ENCODE measurements around the gene UBA1.

DNA sequence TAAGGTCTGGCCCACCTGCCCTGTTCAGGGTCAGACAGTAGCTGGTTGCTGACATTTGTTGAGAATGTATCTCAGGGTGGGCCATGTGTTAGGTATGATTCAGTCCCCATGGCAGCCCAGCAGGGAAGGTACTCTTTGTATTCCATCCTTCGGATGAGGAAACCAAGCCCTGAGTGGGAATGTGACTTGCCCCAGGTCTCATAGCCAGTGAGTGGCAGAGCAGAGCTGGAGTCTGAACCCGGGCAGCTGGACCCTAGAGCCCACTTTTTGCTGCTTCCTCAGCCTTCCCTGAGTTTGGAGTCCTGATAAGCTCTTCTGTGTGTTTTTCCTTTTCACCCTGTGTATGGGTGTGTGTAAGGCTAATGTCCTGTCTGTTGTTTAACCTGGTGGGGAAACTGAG is 21.6 kb upstream of the UBA1 start:
- TF ChIP-seq, protein P1, sequence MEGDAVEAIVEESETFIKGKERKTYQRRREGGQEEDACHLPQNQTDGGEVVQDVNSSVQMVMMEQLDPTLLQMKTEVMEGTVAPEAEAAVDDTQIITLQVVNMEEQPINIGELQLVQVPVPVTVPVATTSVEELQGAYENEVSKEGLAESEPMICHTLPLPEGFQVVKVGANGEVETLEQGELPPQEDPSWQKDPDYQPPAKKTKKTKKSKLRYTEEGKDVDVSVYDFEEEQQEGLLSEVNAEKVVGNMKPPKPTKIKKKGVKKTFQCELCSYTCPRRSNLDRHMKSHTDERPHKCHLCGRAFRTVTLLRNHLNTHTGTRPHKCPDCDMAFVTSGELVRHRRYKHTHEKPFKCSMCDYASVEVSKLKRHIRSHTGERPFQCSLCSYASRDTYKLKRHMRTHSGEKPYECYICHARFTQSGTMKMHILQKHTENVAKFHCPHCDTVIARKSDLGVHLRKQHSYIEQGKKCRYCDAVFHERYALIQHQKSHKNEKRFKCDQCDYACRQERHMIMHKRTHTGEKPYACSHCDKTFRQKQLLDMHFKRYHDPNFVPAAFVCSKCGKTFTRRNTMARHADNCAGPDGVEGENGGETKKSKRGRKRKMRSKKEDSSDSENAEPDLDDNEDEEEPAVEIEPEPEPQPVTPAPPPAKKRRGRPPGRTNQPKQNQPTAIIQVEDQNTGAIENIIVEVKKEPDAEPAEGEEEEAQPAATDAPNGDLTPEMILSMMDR (IDR thresholded peaks at IDR 0.05; ENCODE audit: insufficient read depth, low read length) = no peak
- TF ChIP-seq SPI1 (IDR thresholded peaks at IDR 0.05; ENCODE audit: borderline replicate concordance, low read depth) (no peak), POLR2AphosphoS5 (IDR thresholded peaks at IDR 0.05; ENCODE audit: low read depth) (no peak), GABPA (IDR thresholded peaks at IDR 0.05; ENCODE audit: low read depth) (no peak)
- TF ChIP-seq, protein P2, sequence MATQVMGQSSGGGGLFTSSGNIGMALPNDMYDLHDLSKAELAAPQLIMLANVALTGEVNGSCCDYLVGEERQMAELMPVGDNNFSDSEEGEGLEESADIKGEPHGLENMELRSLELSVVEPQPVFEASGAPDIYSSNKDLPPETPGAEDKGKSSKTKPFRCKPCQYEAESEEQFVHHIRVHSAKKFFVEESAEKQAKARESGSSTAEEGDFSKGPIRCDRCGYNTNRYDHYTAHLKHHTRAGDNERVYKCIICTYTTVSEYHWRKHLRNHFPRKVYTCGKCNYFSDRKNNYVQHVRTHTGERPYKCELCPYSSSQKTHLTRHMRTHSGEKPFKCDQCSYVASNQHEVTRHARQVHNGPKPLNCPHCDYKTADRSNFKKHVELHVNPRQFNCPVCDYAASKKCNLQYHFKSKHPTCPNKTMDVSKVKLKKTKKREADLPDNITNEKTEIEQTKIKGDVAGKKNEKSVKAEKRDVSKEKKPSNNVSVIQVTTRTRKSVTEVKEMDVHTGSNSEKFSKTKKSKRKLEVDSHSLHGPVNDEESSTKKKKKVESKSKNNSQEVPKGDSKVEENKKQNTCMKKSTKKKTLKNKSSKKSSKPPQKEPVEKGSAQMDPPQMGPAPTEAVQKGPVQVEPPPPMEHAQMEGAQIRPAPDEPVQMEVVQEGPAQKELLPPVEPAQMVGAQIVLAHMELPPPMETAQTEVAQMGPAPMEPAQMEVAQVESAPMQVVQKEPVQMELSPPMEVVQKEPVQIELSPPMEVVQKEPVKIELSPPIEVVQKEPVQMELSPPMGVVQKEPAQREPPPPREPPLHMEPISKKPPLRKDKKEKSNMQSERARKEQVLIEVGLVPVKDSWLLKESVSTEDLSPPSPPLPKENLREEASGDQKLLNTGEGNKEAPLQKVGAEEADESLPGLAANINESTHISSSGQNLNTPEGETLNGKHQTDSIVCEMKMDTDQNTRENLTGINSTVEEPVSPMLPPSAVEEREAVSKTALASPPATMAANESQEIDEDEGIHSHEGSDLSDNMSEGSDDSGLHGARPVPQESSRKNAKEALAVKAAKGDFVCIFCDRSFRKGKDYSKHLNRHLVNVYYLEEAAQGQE (IDR thresholded peaks at IDR 0.05; ENCODE audit: insufficient replicate concordance, low read depth) = no peak

Measured in HL-60 (cell line).